Smooth muscle cell (in vitro differentiated cells): ENCODE measurements around the gene ADAMTS12. TPM values are rescaled to one million over a fixed set of nuclear protein-coding genes. Genes with fewer than 3 reads are reported as not detected.

Experiments
- DNase-seq: peaks from one replicate; lab custom pipeline; 2025; ENCODE audit not compliant: unreplicated experiment; lab: John Stamatoyannopoulos, UW
- H2AFZ ChIP-seq: fragments of 200-600 bp; sonication (generic); 2 replicates; pipeline ENCODE4 v1.6.0; 2016; ENCODE audit warnings: antibody characterized with exemption, low read depth, mild to moderate bottlenecking
- H3F3A ChIP-seq: fragments of 200-600 bp; sonication (generic); 2 replicates; pipeline ENCODE4 v1.6.0; 2017; ENCODE audit warnings: antibody characterized with exemption, low read depth
- H3K27ac ChIP-seq: fragments of 200-600 bp; sonication (generic); 2 replicates; pipeline ENCODE4 v1.5.1; 2016; ENCODE audit warnings: low read depth, mild to moderate bottlenecking
- H3K27me3 ChIP-seq: fragments of 200-600 bp; sonication (generic); 2 replicates; pipeline ENCODE4 v1.6.1; 2016; ENCODE audit warnings: low read depth, mild to moderate bottlenecking
- H3K36me3 ChIP-seq: fragments of 200-600 bp; sonication (generic); 2 replicates; pipeline ENCODE4 v1.5.1; 2016; ENCODE audit warnings: low read depth
- H3K4me1 ChIP-seq: fragments of 200-600 bp; sonication (generic); 2 replicates; pipeline ENCODE4 v1.5.1; 2016; ENCODE audit warnings: low read depth
- H3K4me2 ChIP-seq: fragments of 200-600 bp; sonication (generic); 2 replicates; pipeline ENCODE4 v1.6.0; 2016; ENCODE audit warnings: mild to moderate bottlenecking
- H3K4me3 ChIP-seq: fragments of 200-600 bp; sonication (generic); 2 replicates; pipeline ENCODE4 v1.5.1; 2016; ENCODE audit warnings: mild to moderate bottlenecking
- H3K79me2 ChIP-seq: fragments of 200-600 bp; sonication (generic); 2 replicates; pipeline ENCODE4 v1.6.0; 2016; ENCODE audit warnings: low read depth, mild to moderate bottlenecking
- H3K9ac ChIP-seq: fragments of 200-600 bp; sonication (generic); 2 replicates; pipeline ENCODE4 v1.6.0; 2016; ENCODE audit warnings: low read depth
- H3K9me3 ChIP-seq: fragments of 200-600 bp; sonication (generic); replicated peaks from 2 replicates; pipeline ENCODE4 v1.5.1; 2016; ENCODE audit warnings: low read depth
- H4K20me1 ChIP-seq: fragments of 200-600 bp; sonication (generic); 2 replicates; pipeline ENCODE4 v1.6.0; 2016; ENCODE audit warnings: low read depth
- WGBS: methylation state at CpG from one replicate; pipeline ENCODE4 v1.1.7; 2016; ENCODE audit warnings: low lambda C conversion rate; 5-methylcytosine and 5-hydroxymethylcytosine counted together
- polyA plus RNA-seq: library from polyadenylated mRNA; unstranded; fragments of >200 nt; fragmentation: Nextera tagmentation; extraction: Ambion mirVana; gene quantifications from 2 replicates; pipeline ENCODE4 v1.2.1, GENCODE V29; 2016
- total RNA-seq: library from RNA; depleted of rRNA; stranded (reverse); fragments of >200 nt; gene quantifications from 2 replicates; pipeline ENCODE4 v1.2.3, GENCODE V29; 2014
- TF ChIP-seq, protein P1 (sequence below): fragments of 200-600 bp; sonication (generic); IDR thresholded peaks from 2 replicates; pipeline ENCODE4 v1.5.1; 2017; ENCODE audit warnings: borderline replicate concordance, mild to moderate bottlenecking, antibody characterized with exemption; ENCODE audit not compliant: insufficient read depth, poor library complexity, severe bottlenecking

Gene ADAMTS12
- total and polyA plus RNA-seq, 2 experiments from 2014 or later = 34.3 to 84.9 TPM

DNA sequence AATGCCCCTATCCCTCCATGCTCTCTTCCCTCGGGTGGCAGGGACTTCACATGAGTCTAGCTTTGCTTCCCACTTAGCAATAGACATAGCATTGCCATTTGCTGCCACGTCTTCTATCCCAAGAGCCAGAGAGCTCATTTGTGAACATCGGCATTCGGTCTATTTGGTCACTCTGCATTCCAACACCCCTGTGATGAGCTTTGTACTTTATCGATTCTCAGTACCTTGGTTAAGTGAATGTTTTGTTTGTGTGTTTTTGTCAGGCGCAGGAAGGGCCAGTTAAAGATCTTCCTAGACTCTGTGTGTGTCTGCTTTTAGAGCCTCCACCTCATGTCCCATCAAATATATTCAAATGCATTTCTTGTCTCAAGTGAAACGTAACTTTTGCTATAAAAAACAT lies 309.4 kb downstream of the ADAMTS12 start:
- DNase-seq = no peak
- H3F3A ChIP-seq = no peaks in the 10 kb centered on the region
- 93% methylated on average over 7 of the region's 7 CpGs for WGBS
- peaks cover 4% of the 10 kb centered on the region for H3K36me3 ChIP-seq
- H2AFZ ChIP-seq = no peak overlapping the region
- H3K9ac ChIP-seq = no peak overlapping the region
- H3K27me3 ChIP-seq = no peaks in the 10 kb centered on the region
- H3K27ac ChIP-seq = no peak overlapping the region
- H3K9me3 ChIP-seq = no peaks in the 10 kb centered on the region
- no peaks in the 10 kb centered on the region for H3K4me1 ChIP-seq
- H4K20me1 ChIP-seq = no peaks in the 10 kb centered on the region
- no peaks in the 10 kb centered on the region for H3K79me2 ChIP-seq
- H3K4me3 ChIP-seq = no peak overlapping the region
- no peak overlapping the region for H3K4me2 ChIP-seq
- TF ChIP-seq, protein P1, sequence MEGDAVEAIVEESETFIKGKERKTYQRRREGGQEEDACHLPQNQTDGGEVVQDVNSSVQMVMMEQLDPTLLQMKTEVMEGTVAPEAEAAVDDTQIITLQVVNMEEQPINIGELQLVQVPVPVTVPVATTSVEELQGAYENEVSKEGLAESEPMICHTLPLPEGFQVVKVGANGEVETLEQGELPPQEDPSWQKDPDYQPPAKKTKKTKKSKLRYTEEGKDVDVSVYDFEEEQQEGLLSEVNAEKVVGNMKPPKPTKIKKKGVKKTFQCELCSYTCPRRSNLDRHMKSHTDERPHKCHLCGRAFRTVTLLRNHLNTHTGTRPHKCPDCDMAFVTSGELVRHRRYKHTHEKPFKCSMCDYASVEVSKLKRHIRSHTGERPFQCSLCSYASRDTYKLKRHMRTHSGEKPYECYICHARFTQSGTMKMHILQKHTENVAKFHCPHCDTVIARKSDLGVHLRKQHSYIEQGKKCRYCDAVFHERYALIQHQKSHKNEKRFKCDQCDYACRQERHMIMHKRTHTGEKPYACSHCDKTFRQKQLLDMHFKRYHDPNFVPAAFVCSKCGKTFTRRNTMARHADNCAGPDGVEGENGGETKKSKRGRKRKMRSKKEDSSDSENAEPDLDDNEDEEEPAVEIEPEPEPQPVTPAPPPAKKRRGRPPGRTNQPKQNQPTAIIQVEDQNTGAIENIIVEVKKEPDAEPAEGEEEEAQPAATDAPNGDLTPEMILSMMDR = no peak

DNA sequence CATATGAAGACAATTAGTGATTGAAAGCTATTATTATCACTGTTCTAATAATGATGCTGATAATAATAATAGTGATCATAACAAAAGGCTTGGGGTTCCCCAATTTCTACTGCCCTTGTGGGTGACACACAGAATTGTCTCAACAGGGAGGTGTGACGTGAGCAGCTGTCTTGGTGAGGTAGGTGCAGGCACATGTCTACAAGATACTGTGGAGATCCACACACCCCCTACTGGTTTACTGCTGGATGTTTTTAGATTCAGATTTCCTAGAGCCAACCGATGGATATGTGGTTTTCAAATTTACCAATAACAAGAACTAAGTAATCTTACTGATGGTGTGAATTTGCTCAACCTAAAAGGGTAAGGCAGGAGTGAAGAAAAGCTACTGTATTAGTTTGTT lies 312.0 kb downstream of the ADAMTS12 start:
- no peak for DNase-seq
- no peak overlapping the region for H3K27ac ChIP-seq
- TF ChIP-seq, protein P1 = no peak
- no peaks in the 10 kb centered on the region for H3K79me2 ChIP-seq
- 88% methylated on average over 2 of the region's 2 CpGs for WGBS
- no peak overlapping the region for H2AFZ ChIP-seq
- no peaks in the 10 kb centered on the region for H4K20me1 ChIP-seq
- no peaks in the 10 kb centered on the region for H3K27me3 ChIP-seq
- peaks cover 4% of the 10 kb centered on the region for H3K36me3 ChIP-seq
- no peaks in the 10 kb centered on the region for H3K4me1 ChIP-seq
- H3F3A ChIP-seq = no peaks in the 10 kb centered on the region
- H3K9me3 ChIP-seq = no peaks in the 10 kb centered on the region
- no peak overlapping the region for H3K9ac ChIP-seq
- H3K4me3 ChIP-seq = no peak overlapping the region
- H3K4me2 ChIP-seq = no peak overlapping the region

DNA sequence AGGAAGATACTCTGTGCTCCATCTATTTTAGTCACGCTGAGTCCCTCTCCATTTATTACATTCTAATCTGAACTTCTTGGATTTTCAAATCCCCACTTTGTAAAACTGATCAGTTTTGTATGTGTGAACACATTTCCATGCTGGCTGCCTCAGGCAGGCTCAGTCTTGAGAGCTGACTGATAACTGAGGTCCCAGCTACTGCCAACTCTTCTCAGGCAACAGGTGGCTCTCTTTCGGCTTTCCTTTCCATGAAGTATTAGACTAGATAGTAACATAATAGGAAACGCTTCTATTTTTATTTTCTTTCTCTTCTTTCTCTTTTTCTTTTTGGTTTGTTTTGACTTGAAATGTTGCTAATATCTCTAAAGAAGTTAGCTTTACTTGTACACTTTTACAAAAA lies 312.6 kb downstream of the ADAMTS12 start:
- Histone ChIP-seq H3K4me1 (no peaks in the 10 kb centered on the region), H3K27ac (no peak overlapping the region), H3F3A (no peaks in the 10 kb centered on the region), H3K79me2 (no peaks in the 10 kb centered on the region), H4K20me1 (no peaks in the 10 kb centered on the region), H3K27me3 (no peaks in the 10 kb centered on the region), H3K4me3 (no peak overlapping the region), H2AFZ (no peak overlapping the region), H3K36me3 (peaks cover 5% of the 10 kb centered on the region), H3K4me2 (no peak overlapping the region), H3K9me3 (no peaks in the 10 kb centered on the region), H3K9ac (no peak overlapping the region)
- TF ChIP-seq, protein P1 = no peak
- 86% methylated on average over 3 of the region's 3 CpGs for WGBS
- DNase-seq = no peak
